Midbrain (tissue), 1 donor: ENCODE measurements around the gene SRPX2.
"Not testable (repeated sequence)": the region's sequence is repeated elsewhere in the genome, so short reads cannot be mapped to it uniquely, and the experiment has no call there.

Experiments used
- DNase-seq: peaks from one replicate; lab custom pipeline; 2025; lab: John Stamatoyannopoulos, UW

Gene SRPX2

DNA sequence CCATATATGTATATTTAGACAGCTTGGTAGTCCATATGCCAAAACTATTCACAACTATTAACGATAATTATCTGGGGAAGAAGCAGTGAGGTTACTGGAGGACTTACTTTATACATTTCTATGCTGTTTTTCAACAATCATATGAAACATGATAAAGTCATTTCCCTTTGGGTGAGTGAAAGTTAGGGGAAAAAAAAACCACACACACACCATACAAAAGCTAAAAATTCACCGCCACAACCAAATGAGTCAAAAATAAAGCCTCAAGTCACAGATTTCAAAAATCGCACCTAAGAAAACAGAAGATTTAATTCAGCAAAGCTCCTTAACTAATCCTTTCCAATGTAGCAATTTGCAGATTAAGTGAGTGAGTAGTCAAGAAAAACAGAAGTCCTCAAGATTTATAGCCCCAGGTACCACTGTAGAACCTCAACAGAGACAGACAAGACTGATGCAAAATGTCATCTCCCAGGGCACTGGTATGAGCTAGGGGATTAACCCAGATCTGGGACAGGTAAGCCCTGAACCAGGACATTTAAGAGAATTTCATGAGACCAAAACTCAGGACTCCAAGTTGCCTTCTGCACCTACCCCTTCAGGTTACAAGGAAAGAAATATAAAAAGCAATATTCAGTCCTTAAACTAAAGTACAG, 52.8 kb downstream of the SRPX2 start:
- DNase-seq = no peak

DNA sequence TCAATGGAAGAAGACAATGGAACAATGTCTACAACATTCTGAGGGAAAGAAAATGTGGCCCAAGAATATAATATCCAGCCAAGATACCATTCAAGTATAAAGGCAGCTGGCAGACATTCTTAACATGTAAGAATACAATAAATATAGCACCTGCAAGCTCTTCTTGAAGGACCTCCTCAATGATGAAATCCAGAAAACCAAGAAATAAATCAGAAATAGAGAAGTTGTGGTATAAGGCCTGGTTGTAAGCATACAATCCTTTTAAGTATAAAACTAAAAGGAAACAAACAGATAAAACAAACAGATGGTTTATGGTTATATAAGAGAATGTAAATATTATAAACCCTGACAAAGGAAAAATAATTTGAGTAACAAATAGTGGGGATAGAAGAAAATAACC, 54.6 kb downstream of the SRPX2 start:
- DNase-seq = no peak

DNA sequence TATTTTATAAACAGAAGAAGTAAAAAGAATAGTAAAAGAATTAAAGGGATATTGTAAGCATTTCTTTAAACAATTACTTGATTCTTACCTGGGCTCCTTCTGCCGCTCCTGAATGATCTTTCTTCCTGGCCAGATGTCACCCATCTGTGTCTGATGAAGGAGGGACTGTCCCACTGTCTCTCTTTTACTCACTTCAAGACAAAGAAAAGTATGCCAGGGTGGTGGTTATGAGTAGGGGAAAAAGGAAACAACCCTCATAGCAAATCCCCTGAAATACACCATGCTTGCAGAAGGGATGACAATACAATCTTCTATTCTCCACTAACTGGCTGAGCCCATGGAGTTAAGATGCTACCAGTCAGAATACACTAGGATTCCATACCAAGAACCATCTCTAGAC, 56.8 kb downstream of the SRPX2 start:
- DNase-seq = no peak

DNA sequence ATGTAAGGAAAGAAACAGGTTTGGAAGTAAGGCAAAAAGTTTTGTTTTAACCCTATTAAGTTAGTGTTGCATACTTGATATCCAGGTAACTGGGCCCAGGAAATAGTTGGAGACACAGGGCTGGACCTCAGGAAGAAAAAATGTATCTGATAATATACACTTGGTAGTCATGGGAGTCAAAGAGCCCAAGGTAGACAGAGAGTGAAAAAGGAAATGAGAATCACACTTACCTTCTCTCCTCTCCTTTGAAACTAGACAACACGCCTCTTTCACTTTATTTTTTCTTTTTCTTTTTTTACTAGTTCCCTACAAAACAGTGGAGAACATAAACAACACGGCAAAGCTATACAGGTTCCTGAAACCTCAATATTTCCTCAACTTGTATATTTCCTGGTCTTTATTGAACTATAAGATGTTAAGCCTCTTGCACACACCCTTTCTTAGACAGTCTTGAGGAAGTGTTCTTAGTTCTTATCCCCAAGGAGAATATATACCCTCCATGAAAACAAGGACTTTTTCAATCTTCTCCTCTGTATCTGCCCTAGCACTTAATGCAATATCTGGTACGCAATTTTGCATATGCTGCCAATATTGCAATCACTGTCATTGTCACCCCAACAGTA, 60.7 kb downstream of the SRPX2 start:
- DNase-seq = no peak

DNA sequence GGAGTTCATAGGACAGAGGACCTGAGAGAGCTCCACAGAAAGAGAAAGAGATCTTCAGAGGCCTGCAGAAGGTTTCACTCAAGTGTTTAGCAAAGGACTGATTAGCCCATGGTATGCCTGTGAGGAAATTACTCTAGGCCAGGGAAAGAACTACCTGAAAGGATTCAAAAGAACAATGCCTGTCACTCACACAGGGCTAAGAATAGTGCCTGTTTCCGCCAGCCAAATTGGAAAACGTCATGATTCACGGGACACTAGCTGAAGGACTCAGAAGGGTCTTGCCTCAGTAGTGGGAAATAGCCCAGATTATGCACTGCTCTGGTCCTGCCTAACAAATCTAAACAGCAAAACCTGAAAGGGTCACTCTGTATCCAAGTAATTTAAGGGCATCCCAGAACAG, 66.8 kb downstream of the SRPX2 start:
- DNase-seq = no peak

DNA sequence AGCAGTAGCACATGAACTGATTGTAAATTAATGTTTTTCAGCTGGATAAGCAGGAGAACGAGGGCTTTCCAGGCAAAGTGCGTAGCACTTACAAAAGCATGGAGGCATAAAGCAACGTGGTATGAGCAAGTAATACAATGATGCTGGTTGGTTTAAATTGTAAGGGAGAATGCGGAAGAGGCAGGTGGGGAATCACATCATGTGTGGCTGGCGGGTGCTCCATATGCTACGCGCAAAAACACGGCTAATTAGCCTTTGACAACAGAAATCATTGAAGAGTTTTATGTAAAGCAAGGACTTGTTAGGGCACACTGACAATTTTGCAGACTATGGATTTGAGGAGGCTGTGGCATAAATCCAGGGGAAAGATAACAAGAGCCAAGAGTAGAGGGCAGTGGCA, 73.4 kb downstream of the SRPX2 start:
- no peak for DNase-seq

DNA sequence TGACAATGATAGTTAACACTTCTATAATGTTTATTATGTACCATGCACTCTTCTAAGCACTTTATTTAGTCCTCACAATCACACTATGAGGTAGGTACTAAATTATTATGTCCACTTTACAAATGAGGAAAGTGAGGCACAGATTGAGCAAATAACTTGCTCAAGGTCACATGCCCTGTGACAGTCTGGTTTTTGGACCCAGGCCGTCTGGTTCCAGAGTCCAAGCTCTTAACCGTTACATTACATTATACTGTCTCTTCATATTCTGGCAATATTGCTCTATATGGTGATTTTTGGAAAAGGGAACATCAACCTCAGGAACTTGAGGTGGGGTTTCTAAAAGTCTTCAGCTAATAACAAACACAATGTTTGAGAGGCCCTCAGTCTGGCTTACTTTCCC, 75.1 kb downstream of the SRPX2 start:
- DNase-seq = no peak

DNA sequence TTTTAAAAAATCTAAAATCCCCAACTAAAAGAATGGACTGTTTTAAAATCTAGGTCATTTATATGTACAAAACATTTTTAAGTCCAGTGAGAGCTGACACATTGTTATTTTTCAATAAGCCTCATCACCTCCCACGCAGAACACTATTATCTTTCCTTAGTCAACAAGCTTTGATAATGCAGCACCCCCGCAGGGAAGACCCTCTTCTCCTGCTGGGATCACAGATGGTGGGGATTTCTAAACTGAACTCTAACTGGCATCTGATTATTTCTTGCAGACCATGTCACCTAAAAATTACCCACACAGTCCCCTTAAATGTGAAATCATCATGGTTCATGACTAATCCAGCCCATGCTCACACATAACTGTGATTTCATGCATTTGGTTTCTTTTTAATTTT, 76.3 kb downstream of the SRPX2 start:
- DNase-seq = no peak

DNA sequence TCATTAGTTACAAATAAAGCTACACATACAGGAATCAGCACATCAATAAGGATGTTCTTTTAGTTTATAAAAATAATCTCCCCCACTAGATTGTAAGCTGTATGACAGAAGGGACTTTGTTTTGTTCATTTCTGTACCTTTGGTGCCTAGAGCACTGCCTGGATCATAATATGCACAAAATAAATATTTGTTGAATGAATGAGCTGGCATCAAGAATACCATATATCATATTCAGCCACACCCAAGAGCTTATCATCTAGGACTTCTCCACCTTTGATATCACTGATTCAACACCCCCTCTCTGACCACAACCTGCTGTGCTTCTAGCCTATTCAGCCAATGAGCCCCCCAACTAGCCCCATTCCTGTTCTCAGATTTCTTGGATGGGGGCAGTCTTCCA, 77.3 kb downstream of the SRPX2 start:
- no peak for DNase-seq

DNA sequence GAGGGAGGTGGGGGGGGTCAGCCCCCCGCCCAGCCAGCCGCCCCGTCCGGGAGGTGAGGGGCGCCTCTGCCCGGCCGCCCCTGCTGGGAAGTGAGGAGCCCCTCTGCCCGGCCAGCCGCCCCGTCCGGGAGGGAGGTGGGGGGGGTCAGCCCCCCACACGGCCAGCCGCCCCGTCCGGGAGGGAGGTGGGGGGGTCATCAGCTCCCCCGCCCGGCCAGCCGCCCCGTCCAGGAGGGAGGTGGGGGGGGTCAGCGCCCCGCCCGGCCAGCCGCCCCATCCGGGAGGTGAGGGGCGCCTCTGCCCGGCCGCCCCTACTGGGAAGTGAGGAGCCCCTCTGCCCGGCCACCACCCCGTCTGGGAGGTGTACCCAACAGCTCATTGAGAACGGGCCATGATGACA, 80.0 kb downstream of the SRPX2 start:
- not testable (repeated sequence) for DNase-seq
